SK-N-SH (cell line): ENCODE results near the gene SNX22.

Source experiments
- CHD2 ChIP-seq: fragments of 150-350 bp; IDR thresholded peaks from 2 replicates; pipeline ENCODE4 v1.6.1; 2018; ENCODE audit warnings: low read length; ENCODE audit not compliant: partially characterized antibody
- CTCF ChIP-seq: fragments of 200-600 bp; sonication (generic); IDR thresholded peaks from 2 replicates; pipeline ENCODE4 v1.6.1; 2017; ENCODE audit warnings: antibody characterized with exemption, mild to moderate bottlenecking, moderate library complexity
- MXI1 ChIP-seq: IDR thresholded peaks from 2 replicates; pipeline ENCODE4 v1.6.1; 2012; ENCODE audit warnings: mild to moderate bottlenecking, low read depth, low read length, improper control_type of control experiment
- POLR2AphosphoS5 ChIP-seq: IDR thresholded peaks from 2 replicates; pipeline ENCODE4 v1.6.1; 2012; ENCODE audit warnings: low read depth, low read length
- SMC3 ChIP-seq: IDR thresholded peaks from 2 replicates; pipeline ENCODE4 v1.6.1; 2012; ENCODE audit warnings: low read depth, low read length, improper control_type of control experiment
- TF ChIP-seq, protein P1 (sequence below): IDR thresholded peaks from 2 replicates; pipeline ENCODE4 v1.4.0; 2012; ENCODE audit warnings: low read depth

- TF ChIP-seq CHD2 (no peak), CTCF (no peak), MXI1 (no peak), POLR2AphosphoS5 (no peak), SMC3 (no peak)
- TF ChIP-seq, protein P1, sequence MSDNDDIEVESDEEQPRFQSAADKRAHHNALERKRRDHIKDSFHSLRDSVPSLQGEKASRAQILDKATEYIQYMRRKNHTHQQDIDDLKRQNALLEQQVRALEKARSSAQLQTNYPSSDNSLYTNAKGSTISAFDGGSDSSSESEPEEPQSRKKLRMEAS = no peak
Measured at GRCh38 chr15:64155802-64156651, 4.5 kb downstream of the SNX22 start.
